Endothelial cell of umbilical vein (primary cell): Measurements from ENCODE around the gene PTPRT. TPM values are rescaled to one million over a fixed set of nuclear protein-coding genes. Genes with fewer than 3 reads are reported as not detected.

Experiments
- BruUV-seq: library from RNA; stranded (reverse); fragments of 400-500 nt; replicated peaks from 2 replicates; lab custom pipeline; 2021; lab: Mats Ljungman, UMichigan
- CTCF ChIA-PET: fragments of 300-600, 350-600 bp; sonication (Branson Sonifier 250); formaldehyde crosslinking; loops from one replicate; lab custom pipeline; 2021; ENCODE audit warnings: antibody characterized with exemption, inconsistent platforms; lab: Charles Lee
- POLR2A ChIA-PET: fragments of 300-600, 350-600 bp; sonication (Branson Sonifier 250); formaldehyde crosslinking; loops from one replicate; lab custom pipeline; 2021; ENCODE audit warnings: antibody characterized with exemption, inconsistent platforms; lab: Charles Lee
- DNase-seq: peaks from one replicate; pipeline ENCODE4 v3.0.0-alpha.2; 2011; ENCODE audit warnings: low read depth, low spot score
- FAIRE-seq: peaks from 2 replicates; lab custom pipeline; 2011; peaks lifted over from hg19 to GRCh38; lab: Jason Lieb, UNC
- H2AFZ ChIP-seq: 2 replicates; pipeline ENCODE4 v1.6.0; 2012; ENCODE audit warnings: low read depth, low read length, control low read depth, inconsistent platforms
- H3K27ac ChIP-seq: 2 replicates; pipeline ENCODE4 v1.5.1; 2011; ENCODE audit warnings: low read depth, mild to moderate bottlenecking, control low read depth, low read length, moderate library complexity; ENCODE audit not compliant: insufficient read depth
- H3K27me3 ChIP-seq, 2 experiments: 2 replicates each; pipeline versions ENCODE4 v1.6.0 to v1.6.1; 2011; ENCODE audit warnings: low read length in 2 of 2, mixed read lengths in 1 of 2; ENCODE audit not compliant: control insufficient read depth in 2 of 2, insufficient read depth in 2 of 2
- H3K36me3 ChIP-seq, 2 experiments: 2 replicates in 1 of 2; 3 replicates in 1 of 2; pipeline ENCODE4 v1.5.1; 2011; ENCODE audit warnings: low read length in 2 of 2, mild to moderate bottlenecking in 1 of 2, moderate library complexity in 1 of 2; ENCODE audit not compliant: control insufficient read depth in 2 of 2, insufficient read depth in 2 of 2; ENCODE audit errors: extremely low read depth in 1 of 2
- H3K4me1 ChIP-seq: 3 replicates; pipeline ENCODE4 v1.5.1; 2011; ENCODE audit warnings: mild to moderate bottlenecking, low read length; ENCODE audit not compliant: control insufficient read depth, insufficient read depth; ENCODE audit errors: extremely low read depth
- H3K4me2 ChIP-seq: 2 replicates; pipeline ENCODE4 v1.6.1; 2011; ENCODE audit warnings: low read length, control low read depth, mixed read lengths; ENCODE audit not compliant: insufficient read depth
- H3K4me3 ChIP-seq, 3 experiments: fragments of 200-600 bp in 1 of 3; sonication (generic), shearing (Covaris generic) in 1 of 3; replicated peaks in 1 of 3; 2 replicates each; pipeline ENCODE4 v1.5.1; 2011 to 2016; ENCODE audit warnings: control low read depth in 3 of 3, low read length in 3 of 3, mild to moderate bottlenecking in 2 of 3, inconsistent platforms in 1 of 3, low read depth in 1 of 3, moderate library complexity in 1 of 3; ENCODE audit not compliant: insufficient read depth in 1 of 3
- H3K79me2 ChIP-seq: 2 replicates; pipeline ENCODE4 v1.6.0; 2012; ENCODE audit warnings: low read length, inconsistent platforms; ENCODE audit not compliant: control insufficient read depth, insufficient read depth
- H3K9ac ChIP-seq: replicated peaks from 2 replicates; pipeline ENCODE3; 2011; ENCODE audit warnings: low read length, control low read depth; ENCODE audit not compliant: insufficient read depth; ENCODE audit errors: extremely low read depth
- H3K9me1 ChIP-seq: replicated peaks from 3 replicates; pipeline ENCODE4 v1.6.0; 2011; ENCODE audit warnings: mild to moderate bottlenecking, low read length; ENCODE audit not compliant: control insufficient read depth, insufficient read depth; ENCODE audit errors: extremely low read depth
- H3K9me3 ChIP-seq: replicated peaks from 2 replicates; pipeline ENCODE4 v1.5.1; 2012; ENCODE audit warnings: low read length, inconsistent platforms; ENCODE audit not compliant: control insufficient read depth, insufficient read depth
- H4K20me1 ChIP-seq: replicated peaks from 2 replicates; pipeline ENCODE3; 2011; ENCODE audit warnings: mild to moderate bottlenecking, low read length; ENCODE audit not compliant: control insufficient read depth, insufficient read depth; ENCODE audit errors: extremely low read depth
- EZH2 ChIP-seq: IDR thresholded peaks from 2 replicates; pipeline ENCODE4 v1.6.1; 2012; ENCODE audit warnings: borderline replicate concordance, low read depth, mild to moderate bottlenecking, moderate library complexity, low read length, inconsistent platforms; ENCODE audit not compliant: severe bottlenecking
- FOS ChIP-seq: IDR thresholded peaks from 2 replicates; pipeline ENCODE4 v1.6.1; 2011; ENCODE audit warnings: mild to moderate bottlenecking, low read length, moderate library complexity, borderline replicate concordance; ENCODE audit not compliant: insufficient read depth
- JUN ChIP-seq: IDR thresholded peaks from 2 replicates; pipeline ENCODE4 v1.6.1; 2011; ENCODE audit warnings: borderline replicate concordance, low read depth; ENCODE audit not compliant: insufficient read length, insufficient read depth
- POLR2A ChIP-seq: IDR thresholded peaks from 2 replicates; pipeline ENCODE4 v1.6.1; 2012; ENCODE audit warnings: low read depth, mild to moderate bottlenecking, control low read depth, low read length
- POLR2AphosphoS5 ChIP-seq: IDR thresholded peaks from 2 replicates; pipeline ENCODE4 v1.6.1; 2012; ENCODE audit warnings: low read depth, mild to moderate bottlenecking, control low read depth, low read length, moderate library complexity; ENCODE audit not compliant: insufficient read depth
- dilution Hi-C: fragments of 300-500 bp; cut with MboI; formaldehyde crosslinking; loops from one replicate; pipeline ENCODE4 v1.15.0; 2019; ENCODE audit warnings: low sequenced_read_pairs; ENCODE audit not compliant: extremely low pct_ligation_motif_present
- intact Hi-C: fragments of 100-400 bp; cut with micrococcal nuclease; formaldehyde crosslinking; loops from one replicate; pipeline ENCODE4 v1.10.0; 2022
- polyA plus RNA-seq, 4 experiments: library from polyadenylated mRNA; depleted of rRNA in 3 of 4; stranded (reverse) in 3 of 4; unstranded in 1 of 4; fragments of >200 nt; gene quantifications; 2 replicates each; pipeline versions ENCODE4 v1.2.1 to v1.2.3, GENCODE V29; 2011 to 2012; ENCODE audit warnings: missing spikeins in 1 of 4
- total RNA-seq: library from RNA; stranded (reverse); gene quantifications from 2 replicates; pipeline ENCODE4 v1.2.3, GENCODE V29; 2021
- TF ChIP-seq, protein P1 (sequence below): IDR thresholded peaks from 2 replicates; pipeline ENCODE4 v1.6.1; 2011; ENCODE audit not compliant: insufficient read depth, insufficient read length
- TF ChIP-seq, protein P2 (sequence below), 2 donors: IDR thresholded peaks; 1 replicate in 1 of 2; 2 replicates in 1 of 2; pipeline ENCODE4 v1.5.1; 2011; ENCODE audit warnings: low read length in 2 of 2, mild to moderate bottlenecking in 2 of 2, moderate library complexity in 2 of 2, control low read depth in 1 of 2, inconsistent platforms in 1 of 2, low read depth in 1 of 2; ENCODE audit not compliant: insufficient read depth in 1 of 2; ENCODE audit errors: extremely low read depth in 1 of 2

Gene PTPRT
- total and polyA plus RNA-seq, 2 donors (not counting 3 experiments of a cell fraction or from before 2014, with no cell fraction given) = not detected

DNA sequence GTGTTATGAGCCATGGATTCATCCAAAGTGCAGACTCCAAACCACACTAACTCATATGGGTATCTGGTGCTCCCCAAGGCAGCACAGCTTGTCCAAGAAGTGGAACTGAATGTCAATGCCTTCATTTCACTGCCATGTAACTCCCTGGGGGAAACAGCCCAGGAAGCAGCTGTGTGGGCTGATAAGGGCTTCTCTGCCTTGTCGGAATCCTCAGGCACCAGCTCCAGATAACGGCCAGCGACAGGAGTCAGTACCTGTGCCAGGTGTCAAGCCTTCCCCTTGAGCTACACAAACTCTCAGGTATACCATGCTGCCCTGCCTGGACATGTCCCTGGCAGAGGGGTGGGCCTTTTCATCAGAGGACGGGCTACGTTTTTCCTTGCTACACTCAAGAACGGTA lies 819.6 kb downstream of the PTPRT start:
- no peaks in the 10 kb centered on the region for H3K36me3 ChIP-seq
- H2AFZ ChIP-seq = no peak overlapping the region
- no peak overlapping the region for H3K4me3 ChIP-seq
- FAIRE-seq (no peak), DNase-seq (no peak)
- POLR2A ChIA-PET = no interaction called here
- no peak for TF ChIP-seq POLR2AphosphoS5
- TF ChIP-seq, protein P1, sequence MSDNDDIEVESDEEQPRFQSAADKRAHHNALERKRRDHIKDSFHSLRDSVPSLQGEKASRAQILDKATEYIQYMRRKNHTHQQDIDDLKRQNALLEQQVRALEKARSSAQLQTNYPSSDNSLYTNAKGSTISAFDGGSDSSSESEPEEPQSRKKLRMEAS = no peak
- no peak for TF ChIP-seq POLR2A
- H3K9ac ChIP-seq = no peak overlapping the region
- BruUV-seq = no TSS peak
- CTCF ChIA-PET = no interaction called here
- no peaks in the 10 kb centered on the region for H4K20me1 ChIP-seq
- peaks cover 2% of the 10 kb centered on the region for H3K9me3 ChIP-seq
- intact Hi-C loops (no loop called here), dilution Hi-C loops (no loop called here)
- no peaks in the 10 kb centered on the region for H3K9me1 ChIP-seq
- H3K27me3 ChIP-seq = no peaks in the 10 kb centered on the region
- H3K79me2 ChIP-seq = no peaks in the 10 kb centered on the region
- H3K27ac ChIP-seq = no peak overlapping the region
- H3K4me2 ChIP-seq = no peak overlapping the region
- no peaks in the 10 kb centered on the region for H3K4me1 ChIP-seq

DNA sequence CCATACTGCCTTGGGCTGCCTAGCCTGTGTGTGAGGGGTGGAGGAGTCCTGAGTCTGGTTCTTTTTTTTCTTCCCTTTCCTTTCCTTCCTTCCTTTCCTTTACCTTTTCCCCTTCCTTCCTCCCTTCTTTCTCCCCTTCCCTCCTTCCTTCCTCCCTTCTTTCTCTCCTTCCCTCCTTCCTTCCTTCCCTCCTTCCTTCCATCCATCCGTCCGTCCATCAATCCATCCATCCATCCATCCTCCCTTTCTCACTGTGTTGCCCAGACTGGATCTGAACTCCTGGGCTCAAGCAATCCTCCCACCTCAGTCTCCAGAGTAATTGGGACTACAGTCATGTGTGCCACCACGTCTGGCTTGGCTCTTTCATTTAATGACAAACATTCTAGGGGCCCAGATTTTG lies 820.8 kb downstream of the PTPRT start:
- dilution Hi-C loops = no loop called here
- no peak overlapping the region for H3K9ac ChIP-seq
- H3K9me1 ChIP-seq = no peaks in the 10 kb centered on the region

More for the DNA sequence above, 820.8 kb downstream of the PTPRT start:
- Histone ChIP-seq H3K4me1 (no peaks in the 10 kb centered on the region), H3K4me3 (no peak overlapping the region), H3K9me3 (peaks cover 2% of the 10 kb centered on the region), H3K36me3 (no peaks in the 10 kb centered on the region), H3K79me2 (no peaks in the 10 kb centered on the region), H3K27me3 (no peaks in the 10 kb centered on the region), H4K20me1 (no peaks in the 10 kb centered on the region), H3K27ac (no peak overlapping the region), H2AFZ (no peak overlapping the region), H3K4me2 (no peak overlapping the region)
- ChIA-PET POLR2A (no interaction called here), CTCF (no interaction called here)
- no TSS peak for BruUV-seq
- FAIRE-seq = no peak
- no peak for DNase-seq
- TF ChIP-seq FOS = no peak
- no peak for TF ChIP-seq JUN
- TF ChIP-seq, protein P1 = no peak
- TF ChIP-seq POLR2A = no peak
- no peak for TF ChIP-seq POLR2AphosphoS5
- no peak for TF ChIP-seq EZH2
- TF ChIP-seq, protein P2, sequence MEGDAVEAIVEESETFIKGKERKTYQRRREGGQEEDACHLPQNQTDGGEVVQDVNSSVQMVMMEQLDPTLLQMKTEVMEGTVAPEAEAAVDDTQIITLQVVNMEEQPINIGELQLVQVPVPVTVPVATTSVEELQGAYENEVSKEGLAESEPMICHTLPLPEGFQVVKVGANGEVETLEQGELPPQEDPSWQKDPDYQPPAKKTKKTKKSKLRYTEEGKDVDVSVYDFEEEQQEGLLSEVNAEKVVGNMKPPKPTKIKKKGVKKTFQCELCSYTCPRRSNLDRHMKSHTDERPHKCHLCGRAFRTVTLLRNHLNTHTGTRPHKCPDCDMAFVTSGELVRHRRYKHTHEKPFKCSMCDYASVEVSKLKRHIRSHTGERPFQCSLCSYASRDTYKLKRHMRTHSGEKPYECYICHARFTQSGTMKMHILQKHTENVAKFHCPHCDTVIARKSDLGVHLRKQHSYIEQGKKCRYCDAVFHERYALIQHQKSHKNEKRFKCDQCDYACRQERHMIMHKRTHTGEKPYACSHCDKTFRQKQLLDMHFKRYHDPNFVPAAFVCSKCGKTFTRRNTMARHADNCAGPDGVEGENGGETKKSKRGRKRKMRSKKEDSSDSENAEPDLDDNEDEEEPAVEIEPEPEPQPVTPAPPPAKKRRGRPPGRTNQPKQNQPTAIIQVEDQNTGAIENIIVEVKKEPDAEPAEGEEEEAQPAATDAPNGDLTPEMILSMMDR (IDR thresholded peaks at IDR 0.05; ENCODE audit: extremely low read depth in 1 of 2, insufficient read depth in 1 of 2, low read depth in 1 of 2, low read length in 2 of 2) = no peak
- intact Hi-C loops = no loop called here
